Measurements from ENCODE around the gene UBAP1L.

DNA sequence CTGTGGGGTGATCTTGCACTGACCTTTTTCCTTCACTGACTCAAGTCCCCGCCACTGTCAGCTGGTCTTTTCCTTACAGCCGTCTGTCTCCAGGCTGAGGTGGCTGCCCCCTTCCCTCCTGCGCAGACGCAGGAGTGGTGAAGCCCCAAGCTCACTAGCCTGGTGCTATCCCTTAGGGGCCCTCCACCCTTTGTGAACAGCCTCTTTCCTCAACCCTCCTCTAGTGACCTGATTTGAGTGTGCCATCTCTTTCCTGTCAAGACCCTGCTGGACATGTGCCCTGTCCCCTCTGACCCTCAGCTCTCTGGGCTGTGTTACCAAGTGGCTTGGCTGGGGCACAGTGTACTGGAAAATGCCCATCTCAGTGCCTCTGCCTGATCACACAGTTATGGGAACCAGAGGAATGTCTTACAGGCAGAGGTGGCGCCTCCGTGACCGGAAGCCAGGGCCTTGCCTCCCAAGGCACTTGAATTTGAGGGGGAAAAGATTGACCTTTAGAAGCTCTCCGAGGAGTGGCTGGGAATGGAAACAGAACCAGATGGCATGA lies 29.7 kb downstream of the UBAP1L start:
- TF ChIP-seq CTCF (IDR thresholded peaks at IDR 0.05; ENCODE audit: insufficient read depth, low read length, poor library complexity, severe bottlenecking) (no peak), EZH2phosphoT487 (conservative IDR thresholded peaks at IDR 0.05; ENCODE audit: low read length) (no peak)

All from SU-DHL-6 (cell line).